GM18520 (cell line): ENCODE results near the gene CCDC167.

Experiments used
- ATAC-seq: cut with Tn5 transposase; IDR thresholded peaks from one replicate; pipeline ENCODE4 v1.9.1; 2021; ENCODE audit not compliant: unreplicated experiment

CCDC167 gene

DNA sequence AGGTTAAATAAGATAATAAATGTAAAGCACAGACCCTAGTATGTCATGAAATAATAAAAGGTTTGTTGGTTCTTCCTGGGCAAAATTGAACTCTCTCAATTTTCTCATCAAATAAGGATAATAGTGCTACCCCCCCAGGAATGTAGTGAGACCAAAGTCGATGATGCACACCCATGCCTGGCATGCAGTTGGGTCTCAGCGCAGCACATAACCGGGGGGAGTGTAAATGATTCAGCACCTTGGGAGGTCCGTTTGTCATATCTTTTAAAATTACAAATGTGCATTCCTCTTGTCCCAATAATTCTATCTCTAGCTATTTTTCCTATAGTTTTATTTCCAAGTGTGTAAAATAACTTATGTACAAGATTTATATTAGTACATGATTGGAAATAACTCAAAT lies 31.3 kb upstream of the CCDC167 start:
- no peak for ATAC-seq

DNA sequence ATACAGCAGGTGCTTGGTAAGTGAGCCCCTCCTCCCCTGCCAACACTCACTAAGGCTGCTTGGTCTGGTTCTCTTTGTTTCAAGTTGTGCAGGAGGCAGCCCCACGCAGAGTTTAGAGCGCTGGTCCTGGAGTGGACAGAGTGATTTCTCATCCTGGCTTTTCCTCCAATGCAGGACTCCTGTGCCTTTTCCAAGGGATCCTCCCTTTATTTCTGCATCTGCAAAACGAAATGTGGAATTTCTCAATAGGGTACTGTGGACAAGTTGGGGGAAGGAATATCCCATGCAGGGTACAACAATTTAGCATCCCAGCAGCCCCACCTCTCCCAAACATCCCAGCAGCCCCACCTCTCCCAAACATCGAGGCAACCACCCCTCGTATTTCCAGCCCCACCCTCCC lies 30.6 kb upstream of the CCDC167 start:
- ATAC-seq: no peak

DNA sequence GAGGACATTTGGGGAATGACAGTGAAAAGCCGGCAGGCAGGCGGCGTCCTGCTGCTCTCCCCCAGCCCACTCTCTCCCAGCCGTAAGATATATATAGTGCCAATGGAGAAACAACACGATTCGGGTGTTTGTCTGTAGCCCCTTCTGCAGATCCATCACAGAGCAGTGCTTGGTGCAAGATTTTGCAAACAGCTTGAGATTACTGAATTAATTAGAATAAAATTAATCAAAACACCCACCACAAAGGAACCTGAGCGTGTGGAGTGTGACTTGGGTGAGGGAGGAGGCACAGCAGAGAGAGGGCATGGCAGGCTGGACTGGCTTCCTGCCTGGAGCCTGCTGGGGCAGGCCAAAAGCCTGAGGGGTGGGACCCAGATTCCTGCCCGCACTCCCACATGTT lies 28.8 kb upstream of the CCDC167 start:
- no peak for ATAC-seq

DNA sequence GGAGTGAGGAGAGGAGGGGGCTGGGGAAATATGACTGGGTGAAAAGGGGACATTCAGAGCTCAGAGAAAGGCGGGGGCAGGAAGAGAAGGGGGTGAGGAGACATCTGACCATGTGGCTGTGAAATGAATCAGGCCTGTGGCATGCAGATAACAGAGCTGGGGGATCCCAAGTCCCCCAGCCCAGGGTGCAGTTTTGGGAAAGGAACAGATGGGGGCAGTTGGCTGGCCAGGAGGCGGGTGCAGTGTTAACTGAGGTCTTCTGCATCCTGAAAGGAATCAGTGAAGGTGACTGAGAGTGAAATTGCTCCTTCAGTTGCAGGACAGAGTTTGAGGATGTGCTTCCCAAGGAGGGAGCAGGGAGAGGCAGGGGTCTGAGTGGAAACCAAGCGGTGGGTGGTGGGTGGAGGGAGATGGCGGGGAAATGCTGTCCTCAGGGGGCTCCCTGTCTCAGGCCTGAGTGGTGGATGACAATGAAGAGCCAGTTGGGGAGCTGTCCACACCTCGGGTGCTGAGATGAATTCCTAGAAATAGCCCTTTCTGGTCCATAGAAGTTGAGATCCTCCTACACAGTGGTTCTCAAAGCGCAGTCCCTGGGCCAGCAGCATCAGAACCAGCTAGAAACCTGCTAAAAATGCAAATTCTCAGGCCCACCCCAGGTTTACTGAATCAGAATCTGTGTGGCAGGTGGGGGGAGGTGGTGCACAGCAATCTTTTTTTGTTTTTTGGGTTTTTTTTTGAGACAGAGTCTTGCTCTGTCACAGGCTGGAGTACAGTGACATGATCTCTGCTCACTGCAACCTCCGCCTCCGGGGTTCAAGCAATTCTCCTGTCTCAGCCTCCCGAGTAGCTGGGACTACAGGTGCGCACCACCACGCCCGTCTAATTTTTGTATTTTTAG lies 26.0 kb upstream of the CCDC167 start:
- no peak for ATAC-seq

- ATAC-seq: no peak
Measured at GRCh38 chr6:37524970-37525318, 25.3 kb upstream of the CCDC167 start.

DNA sequence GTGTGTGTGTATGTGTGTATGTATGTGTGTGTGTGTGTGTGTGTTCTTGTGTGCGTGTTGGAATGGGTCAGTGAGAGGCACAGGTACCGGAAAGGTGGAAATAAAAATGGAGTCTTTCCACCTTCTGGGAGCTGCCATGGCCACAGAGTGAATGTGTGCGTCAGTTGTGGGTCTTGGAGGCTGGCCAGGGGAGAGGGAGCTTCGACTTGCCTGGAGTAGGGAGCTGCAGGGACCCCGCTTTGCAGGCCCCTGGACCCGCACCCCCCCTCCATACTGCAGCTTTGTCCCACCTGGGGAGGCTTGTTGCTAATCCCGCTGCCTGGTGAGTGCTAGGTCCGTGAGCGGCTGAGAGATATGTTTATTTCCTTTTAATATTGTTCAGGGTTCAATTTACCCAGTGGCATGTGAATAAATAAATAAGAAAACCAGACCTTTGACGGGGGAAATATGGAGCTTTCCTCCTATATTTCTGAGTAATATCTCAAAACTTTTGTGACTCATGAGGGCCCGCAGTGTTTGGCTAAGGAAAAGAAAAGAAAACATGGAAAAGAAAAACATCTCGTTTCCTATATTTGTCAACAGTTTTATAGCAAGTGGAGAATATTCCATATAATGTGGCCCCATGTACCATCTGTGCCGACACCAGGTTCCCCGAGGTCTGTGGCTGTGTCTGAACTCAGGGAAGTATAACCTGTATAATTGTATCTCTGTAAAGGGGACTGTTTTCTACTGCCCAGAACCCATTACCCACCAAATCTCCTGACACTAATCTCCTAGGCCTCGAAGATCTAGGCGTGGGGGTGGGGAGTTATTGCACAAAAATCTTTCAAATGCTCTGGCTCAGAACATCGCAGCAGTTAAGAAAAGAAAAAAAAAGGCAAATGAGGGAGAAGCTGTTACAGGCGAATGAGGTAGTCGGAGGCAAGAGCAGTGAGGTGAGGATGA lies 24.6 kb upstream of the CCDC167 start:
- ATAC-seq: no peak

DNA sequence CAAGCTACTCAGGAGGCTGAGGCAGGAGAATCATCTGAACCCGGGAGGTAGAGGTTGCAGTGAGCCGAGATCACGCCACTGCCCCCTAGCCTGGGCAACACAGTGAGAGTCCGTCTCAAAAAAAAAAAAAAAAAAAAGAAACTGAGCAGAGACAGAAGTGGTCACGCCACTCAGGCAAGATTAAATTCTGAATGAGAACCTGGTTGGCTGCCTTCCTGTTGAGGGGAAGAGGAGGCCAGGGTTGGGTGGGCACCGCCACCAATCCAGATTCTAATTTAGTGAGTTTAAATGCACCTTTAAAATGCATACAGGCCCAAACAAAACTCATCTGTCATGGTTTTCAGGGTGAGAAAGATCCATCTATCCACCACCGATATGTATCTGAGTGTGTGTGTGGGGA lies 23.7 kb upstream of the CCDC167 start:
- no peak for ATAC-seq

GRCh38 chr6:37522836-37523235 lies 23.1 kb upstream of the CCDC167 start:
- ATAC-seq: no peak

GRCh38 chr6:37521674-37522073 lies 22.0 kb upstream of the CCDC167 start:
- no peak for ATAC-seq

DNA sequence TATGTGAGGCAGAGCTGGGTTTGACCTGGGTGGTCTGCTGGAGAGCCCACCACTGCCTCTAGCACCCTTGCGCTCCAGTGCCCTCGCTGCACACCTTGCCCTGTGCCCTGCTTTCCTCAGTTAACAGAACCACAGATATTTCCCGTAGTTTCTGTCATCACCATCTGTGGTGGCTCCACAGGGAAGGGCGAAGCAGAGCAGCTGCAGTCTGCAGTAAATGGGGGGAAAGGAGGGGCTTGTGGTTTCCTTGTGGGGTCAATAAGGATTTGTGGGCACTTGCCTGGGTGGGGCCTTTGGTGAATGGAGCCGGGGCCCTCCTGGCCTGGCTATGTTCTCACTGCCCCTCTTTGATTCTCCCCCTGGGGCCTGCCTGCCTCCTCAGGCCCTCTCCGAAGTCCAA lies 21.2 kb upstream of the CCDC167 start:
- ATAC-seq: no peak

DNA sequence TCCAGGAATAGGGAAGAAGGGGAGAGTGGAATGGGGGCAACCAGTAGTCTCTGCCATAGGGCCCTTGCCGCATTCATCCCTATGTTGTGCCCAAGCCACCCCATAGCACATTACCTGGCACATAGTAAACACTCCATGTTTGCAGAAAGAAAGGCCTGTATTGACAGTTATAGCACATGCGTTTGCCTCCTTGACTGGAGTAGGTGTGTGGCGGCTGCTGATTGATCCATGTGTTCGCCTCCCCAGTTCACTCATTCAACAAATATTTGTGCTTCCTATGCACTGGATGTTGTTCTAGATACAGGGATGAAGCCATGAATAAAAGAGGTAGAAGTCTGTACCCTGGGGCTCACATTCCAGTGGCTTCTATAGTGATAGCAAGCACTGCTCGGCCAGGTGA lies 19.8 kb upstream of the CCDC167 start:
- ATAC-seq: no peak

DNA sequence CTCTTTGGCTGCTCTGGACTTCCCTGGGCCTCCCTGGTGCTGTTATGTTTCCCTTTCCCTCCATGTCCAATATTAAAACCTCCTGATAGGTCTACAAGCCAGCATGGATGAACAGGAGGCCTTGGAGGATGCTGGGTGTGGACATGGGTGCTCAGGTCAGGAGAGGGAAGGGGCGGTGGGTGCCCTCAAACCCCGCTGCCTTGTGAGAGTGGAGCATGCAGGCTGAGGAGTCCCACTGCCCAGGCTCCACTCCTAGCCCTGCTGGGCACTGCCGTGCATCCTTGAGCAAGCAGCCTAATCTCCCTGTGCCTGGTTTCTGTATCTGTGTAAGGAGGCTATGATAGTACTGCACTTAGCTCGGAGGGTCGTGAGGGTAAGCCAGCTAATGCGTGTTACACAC lies 18.4 kb upstream of the CCDC167 start:
- ATAC-seq: no peak

DNA sequence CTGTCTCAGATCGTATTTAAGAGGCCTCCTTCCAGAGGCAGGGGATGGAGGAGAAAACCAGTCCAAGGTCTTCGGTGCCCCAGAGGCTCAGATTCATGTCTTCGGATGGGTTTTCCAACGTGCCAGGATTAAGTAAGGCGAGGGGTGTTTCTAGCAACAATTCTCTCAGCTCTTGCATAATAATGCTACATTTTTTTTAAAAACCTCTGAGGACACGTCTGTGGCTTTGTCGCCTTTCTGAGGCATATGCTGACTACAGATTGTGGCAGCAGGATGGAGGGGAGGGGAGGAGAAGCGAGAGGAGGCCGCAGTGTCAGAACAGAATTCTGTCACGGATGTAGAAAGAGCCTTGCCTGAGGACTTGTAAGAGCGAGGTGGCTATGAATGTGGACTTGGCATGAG lies 17.7 kb upstream of the CCDC167 start:
- ATAC-seq: no peak

DNA sequence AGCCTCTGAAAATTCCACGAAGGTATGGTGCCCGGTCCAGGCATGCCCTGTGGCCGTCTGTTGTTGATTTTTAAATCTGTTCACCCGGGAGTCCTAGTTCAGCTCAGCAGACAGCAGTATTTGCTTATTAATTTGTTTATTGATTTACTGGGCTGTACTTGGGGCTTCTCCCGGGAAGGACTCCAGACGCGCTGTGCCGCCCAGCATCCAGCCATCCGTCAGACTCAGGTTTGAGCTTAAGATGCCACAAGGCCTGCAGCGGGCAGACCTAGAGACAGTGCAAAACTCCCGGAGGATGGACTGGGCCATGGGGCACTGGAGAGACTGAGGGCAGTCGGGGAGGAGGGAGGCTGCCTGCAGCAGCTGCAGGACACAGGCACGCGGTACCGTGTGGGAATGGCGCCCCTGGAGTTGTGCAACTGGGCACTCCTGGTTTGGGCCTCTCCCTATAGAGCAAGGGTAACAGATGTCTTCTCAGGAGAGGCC lies 17.3 kb upstream of the CCDC167 start:
- ATAC-seq: no peak

DNA sequence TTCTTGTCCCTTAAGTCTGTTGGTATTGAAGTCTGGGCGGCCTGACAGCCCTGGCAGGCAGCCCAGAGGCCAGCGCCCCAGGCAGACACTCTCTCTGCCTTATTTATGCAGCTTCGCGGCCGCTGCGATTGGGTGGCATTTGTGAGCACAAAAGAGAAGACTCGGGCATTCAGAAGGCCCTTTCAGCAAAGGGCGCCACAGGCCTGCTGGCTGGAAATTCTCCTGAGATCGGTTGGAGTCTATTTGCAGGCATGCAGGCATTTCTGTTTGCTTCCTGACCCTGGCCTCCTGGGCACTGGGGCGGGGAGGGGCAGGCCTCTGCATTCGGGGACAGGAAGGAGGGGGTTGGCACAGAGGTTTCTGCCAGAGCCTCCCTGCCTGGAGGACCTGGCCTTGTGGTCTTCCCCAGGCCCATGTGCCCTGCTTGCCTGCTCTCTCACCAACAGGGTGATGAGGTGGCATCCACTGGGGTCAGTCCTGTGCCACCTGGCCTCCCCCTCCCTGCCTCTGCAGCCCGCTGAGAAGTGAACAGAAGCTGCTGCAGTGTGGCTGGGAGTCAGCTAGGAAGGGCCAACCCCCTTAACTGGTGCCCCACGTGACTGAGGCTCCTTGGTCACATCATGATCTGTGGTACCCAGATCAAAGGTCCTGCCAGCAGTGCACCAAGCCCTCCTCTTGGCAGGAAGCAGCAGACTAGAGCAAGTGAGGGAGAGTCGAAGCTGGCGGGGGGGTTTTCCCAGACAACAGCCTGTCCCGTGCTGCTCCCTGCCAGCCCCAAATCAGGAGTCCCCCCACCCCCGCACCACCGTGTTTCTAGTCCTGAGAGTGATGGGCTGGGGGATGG lies 16.6 kb upstream of the CCDC167 start:
- ATAC-seq: no peak

- ATAC-seq: no peak
Measured at GRCh38 chr6:37515712-37516075, 16.0 kb upstream of the CCDC167 start.

DNA sequence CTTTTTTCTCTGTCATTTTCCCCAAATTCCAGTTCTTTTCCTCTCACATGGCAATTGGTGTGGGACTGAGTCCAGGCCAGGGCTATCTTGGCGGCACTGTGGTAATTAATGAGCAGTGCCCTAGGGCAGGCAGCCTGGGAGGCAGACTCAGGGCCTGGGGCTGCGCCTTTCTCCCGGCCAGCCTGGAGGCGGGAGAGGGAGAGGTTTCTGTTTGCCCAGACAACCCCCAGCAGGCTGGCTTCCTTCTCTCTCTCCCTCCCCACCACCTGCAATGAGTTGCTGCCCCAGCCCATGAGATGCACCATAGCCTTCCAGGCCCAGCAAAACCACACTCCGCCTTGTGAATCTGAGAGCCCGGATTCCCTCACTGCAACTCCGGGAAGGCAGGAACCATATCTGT lies 15.1 kb upstream of the CCDC167 start:
- ATAC-seq: no peak

- ATAC-seq: no peak
Measured at GRCh38 chr6:37514321-37514771, 14.7 kb upstream of the CCDC167 start.

DNA sequence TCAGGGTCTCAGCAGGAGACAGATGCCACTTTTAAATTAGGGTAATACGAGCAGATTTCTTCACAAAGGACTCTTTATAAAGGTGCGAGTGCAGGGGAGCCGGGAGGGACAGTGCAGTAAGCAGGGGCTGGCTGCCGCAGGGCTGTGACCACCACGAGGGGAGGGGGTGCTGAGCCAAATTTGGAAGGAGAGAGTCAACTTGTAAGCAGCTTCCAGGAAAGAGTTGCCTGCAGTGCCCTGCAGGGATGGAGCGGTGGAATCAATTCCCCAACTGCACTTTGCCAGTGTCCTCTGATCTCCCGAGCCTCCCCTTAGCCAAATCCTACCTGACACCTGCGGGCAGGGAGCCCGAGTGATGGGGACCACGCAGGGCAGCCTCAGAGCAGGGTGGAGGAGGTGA lies 13.9 kb upstream of the CCDC167 start:
- no peak for ATAC-seq

DNA sequence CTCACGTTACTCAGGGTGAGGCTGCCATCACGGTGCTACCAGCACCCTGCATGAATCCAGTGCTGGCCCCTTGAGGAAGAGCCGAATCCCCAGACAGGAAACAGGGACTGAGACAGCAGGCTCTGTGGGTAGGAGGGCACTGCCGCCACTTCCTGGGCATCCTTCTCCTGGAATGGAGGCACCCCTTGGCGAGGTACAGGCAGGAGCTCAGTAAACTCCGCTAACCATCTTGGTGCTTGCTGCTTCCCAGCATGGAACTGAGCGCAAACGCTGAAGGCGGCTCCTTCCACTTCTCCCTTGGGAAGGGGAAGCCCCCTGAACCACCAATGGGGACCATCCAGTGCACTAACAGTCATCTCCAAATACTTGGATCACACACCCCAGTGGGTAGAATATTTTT lies 13.5 kb upstream of the CCDC167 start:
- ATAC-seq: no peak

DNA sequence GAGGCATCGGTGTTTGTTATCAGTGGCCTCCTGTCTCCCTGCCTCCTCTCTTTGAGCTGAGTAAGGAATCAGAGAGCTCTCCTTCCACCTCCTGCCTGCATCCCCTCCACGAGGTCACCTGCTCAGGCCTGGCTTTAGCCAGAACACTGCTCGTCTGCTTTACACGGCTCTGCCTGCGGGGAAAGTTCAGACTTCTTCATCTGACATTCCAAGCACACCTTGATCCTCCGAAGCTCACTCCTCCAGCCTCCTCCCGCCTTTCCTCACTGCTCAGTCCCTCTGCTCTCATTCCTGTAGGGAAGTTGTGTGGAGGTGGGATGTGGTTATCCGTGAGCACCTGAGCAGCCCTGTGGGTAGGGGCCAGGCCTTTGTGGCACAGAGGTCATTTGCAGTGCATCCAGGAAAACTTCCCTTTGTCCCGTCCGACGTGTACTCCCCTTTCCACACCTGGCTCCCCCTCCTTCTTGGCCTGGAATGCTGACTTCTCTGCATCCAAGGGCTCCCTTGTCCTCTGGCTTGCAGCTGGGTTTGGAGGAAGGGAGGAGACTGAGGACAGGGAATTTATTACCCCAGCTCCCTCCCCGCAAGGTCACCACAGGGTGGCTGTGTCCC lies 12.8 kb upstream of the CCDC167 start:
- no peak for ATAC-seq
